Mammary epithelial cell (primary cell): ENCODE data around the gene RAB40AL.

Source experiments
- EZH2 ChIP-seq: IDR thresholded peaks from 2 replicates; pipeline ENCODE4 v1.6.1; 2012; ENCODE audit warnings: low read length, inconsistent platforms, borderline replicate concordance
- TF ChIP-seq, protein P1 (sequence below), 2 donors: IDR thresholded peaks in 1 of 2; conservative IDR thresholded peaks in 1 of 2; 2 replicates each; pipeline ENCODE4 v1.5.1; 2011 to 2012; ENCODE audit warnings: inconsistent platforms in 2 of 2, low read length in 2 of 2, mild to moderate bottlenecking in 2 of 2, control low read depth in 1 of 2, low read depth in 1 of 2; ENCODE audit not compliant: insufficient read depth in 1 of 2; ENCODE audit errors: extremely low read depth in 1 of 2

DNA sequence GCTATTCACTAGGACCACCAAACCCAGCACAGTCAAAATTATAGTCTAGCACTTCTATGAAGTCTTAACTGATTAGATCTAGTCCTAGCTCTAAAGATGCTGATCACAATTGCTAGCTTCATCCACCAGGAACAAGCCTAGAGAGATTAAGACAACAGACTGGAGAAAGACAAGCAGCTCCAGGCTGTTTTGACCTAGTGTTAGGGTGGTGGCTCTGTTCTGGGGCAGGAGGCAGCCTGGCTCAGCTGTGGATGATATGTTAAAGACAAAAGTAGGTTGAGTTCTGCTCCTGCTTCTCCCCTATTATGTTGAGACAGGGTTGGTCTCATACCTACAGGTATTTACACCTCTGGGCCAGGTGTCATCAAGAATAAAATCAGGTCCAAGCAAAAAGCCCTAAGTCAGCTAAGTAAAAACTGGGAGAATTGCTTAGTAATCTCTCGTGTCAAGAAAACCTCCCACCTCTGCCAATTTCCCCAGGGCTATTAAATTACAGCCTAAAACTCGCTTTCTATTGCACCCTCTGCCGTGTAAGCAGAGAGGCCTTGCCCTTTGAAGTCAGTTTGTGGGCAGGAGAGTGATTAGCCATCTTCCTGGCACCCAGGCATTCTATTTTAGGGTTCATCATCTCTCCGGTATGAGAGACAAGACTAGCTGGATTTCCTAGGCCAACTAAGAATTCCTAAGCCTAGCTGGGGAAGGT, 39.9 kb downstream of the RAB40AL start:
- TF ChIP-seq, protein P1, sequence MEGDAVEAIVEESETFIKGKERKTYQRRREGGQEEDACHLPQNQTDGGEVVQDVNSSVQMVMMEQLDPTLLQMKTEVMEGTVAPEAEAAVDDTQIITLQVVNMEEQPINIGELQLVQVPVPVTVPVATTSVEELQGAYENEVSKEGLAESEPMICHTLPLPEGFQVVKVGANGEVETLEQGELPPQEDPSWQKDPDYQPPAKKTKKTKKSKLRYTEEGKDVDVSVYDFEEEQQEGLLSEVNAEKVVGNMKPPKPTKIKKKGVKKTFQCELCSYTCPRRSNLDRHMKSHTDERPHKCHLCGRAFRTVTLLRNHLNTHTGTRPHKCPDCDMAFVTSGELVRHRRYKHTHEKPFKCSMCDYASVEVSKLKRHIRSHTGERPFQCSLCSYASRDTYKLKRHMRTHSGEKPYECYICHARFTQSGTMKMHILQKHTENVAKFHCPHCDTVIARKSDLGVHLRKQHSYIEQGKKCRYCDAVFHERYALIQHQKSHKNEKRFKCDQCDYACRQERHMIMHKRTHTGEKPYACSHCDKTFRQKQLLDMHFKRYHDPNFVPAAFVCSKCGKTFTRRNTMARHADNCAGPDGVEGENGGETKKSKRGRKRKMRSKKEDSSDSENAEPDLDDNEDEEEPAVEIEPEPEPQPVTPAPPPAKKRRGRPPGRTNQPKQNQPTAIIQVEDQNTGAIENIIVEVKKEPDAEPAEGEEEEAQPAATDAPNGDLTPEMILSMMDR (conservative IDR thresholded peaks at IDR 0.05 in 1 of 2, IDR thresholded peaks at IDR 0.05 in 1 of 2; ENCODE audit: extremely low read depth in 1 of 2, insufficient read depth in 1 of 2, low read depth in 1 of 2, low read length in 2 of 2) = no peak
- no peak for TF ChIP-seq EZH2
